Neuron (in vitro differentiated cells): ENCODE measurements around the gene HSD17B2.

ENCODE experiments used
- H2AFZ ChIP-seq: one replicate; pipeline ENCODE4 v1.6.1; 2013; ENCODE audit warnings: low read depth, mild to moderate bottlenecking, inconsistent platforms, low read length, moderate library complexity
- H3K27me3 ChIP-seq: one replicate; pipeline ENCODE4 v1.6.1; 2013; ENCODE audit warnings: low read length; ENCODE audit not compliant: insufficient read depth
- H3K36me3 ChIP-seq: one replicate; pipeline ENCODE4 v1.6.1; 2013; ENCODE audit warnings: low read length; ENCODE audit not compliant: insufficient read depth
- H3K4me1 ChIP-seq: one replicate; pipeline ENCODE4 v1.6.1; 2013; ENCODE audit warnings: low read length; ENCODE audit not compliant: insufficient read depth
- H3K4me3 ChIP-seq: 2 replicates; pipeline ENCODE4 v1.5.1; 2013; ENCODE audit warnings: mild to moderate bottlenecking, low read length, moderate library complexity
- H3K9me3 ChIP-seq: one replicate; pipeline ENCODE4 v1.6.1; 2013; ENCODE audit warnings: low read length

The HSD17B2 gene

GRCh38 chr16:82046541-82046940, 11.5 kb downstream of the HSD17B2 start:
- Histone ChIP-seq H3K4me3 (no peak overlapping the region), H3K36me3 (no peaks in the 10 kb centered on the region), H2AFZ (no peak overlapping the region), H3K27me3 (no peaks in the 10 kb centered on the region), H3K4me1 (peaks cover 5% of the 10 kb centered on the region), H3K9me3 (no peaks in the 10 kb centered on the region)

GRCh38 chr16:82046941-82047340, 11.9 kb downstream of the HSD17B2 start:
- H2AFZ ChIP-seq, result no peak overlapping the region

GRCh38 chr16:82047374-82047773, 12.3 kb downstream of the HSD17B2 start:
- H3K4me3 ChIP-seq, result no peak overlapping the region
- H2AFZ ChIP-seq, result no peak overlapping the region
- H3K9me3 ChIP-seq, result no peaks in the 10 kb centered on the region
- no peaks in the 10 kb centered on the region for H3K36me3 ChIP-seq
- H3K27me3 ChIP-seq, result no peaks in the 10 kb centered on the region
- H3K4me1 ChIP-seq, result peaks cover 5% of the 10 kb centered on the region

More at GRCh38 chr16:82046941-82047340, 11.9 kb downstream of the HSD17B2 start:
- Histone ChIP-seq H3K4me1 (peaks cover 5% of the 10 kb centered on the region), H3K9me3 (no peaks in the 10 kb centered on the region), H3K27me3 (no peaks in the 10 kb centered on the region), H3K36me3 (no peaks in the 10 kb centered on the region), H3K4me3 (no peak overlapping the region)

- no peaks in the 10 kb centered on the region for H3K9me3 ChIP-seq
- H3K4me3 ChIP-seq, result no peak overlapping the region
- H2AFZ ChIP-seq, result no peak overlapping the region
- no peaks in the 10 kb centered on the region for H3K27me3 ChIP-seq
- H3K36me3 ChIP-seq, result no peaks in the 10 kb centered on the region
- peaks cover 5% of the 10 kb centered on the region for H3K4me1 ChIP-seq
These were observed 12.7 kb downstream of the HSD17B2 start for GRCh38 chr16:82047787-82048186.

- H2AFZ ChIP-seq, result no peak overlapping the region
- H3K9me3 ChIP-seq, result no peaks in the 10 kb centered on the region
- H3K4me1 ChIP-seq, result peaks cover 5% of the 10 kb centered on the region
- H3K36me3 ChIP-seq, result no peaks in the 10 kb centered on the region
- H3K27me3 ChIP-seq, result no peaks in the 10 kb centered on the region
- no peak overlapping the region for H3K4me3 ChIP-seq
These were observed 14.4 kb downstream of the HSD17B2 start for GRCh38 chr16:82049484-82049883.

- no peaks in the 10 kb centered on the region for H3K27me3 ChIP-seq
- H3K36me3 ChIP-seq, result no peaks in the 10 kb centered on the region
- H3K4me3 ChIP-seq, result no peak overlapping the region
- no peaks in the 10 kb centered on the region for H3K9me3 ChIP-seq
- H2AFZ ChIP-seq, result no peak overlapping the region
- H3K4me1 ChIP-seq, result peaks cover 5% of the 10 kb centered on the region
These were observed 15.5 kb downstream of the HSD17B2 start for GRCh38 chr16:82050506-82050905.

GRCh38 chr16:82050909-82051357, 15.9 kb downstream of the HSD17B2 start:
- Histone ChIP-seq H3K4me3 (no peak overlapping the region), H3K9me3 (no peaks in the 10 kb centered on the region), H3K27me3 (no peaks in the 10 kb centered on the region), H3K36me3 (no peaks in the 10 kb centered on the region), H3K4me1 (peaks cover under 1% of the 10 kb centered on the region), H2AFZ (no peak overlapping the region)

GRCh38 chr16:82051656-82052055, 16.6 kb downstream of the HSD17B2 start:
- Histone ChIP-seq H3K9me3 (no peaks in the 10 kb centered on the region), H3K27me3 (no peaks in the 10 kb centered on the region), H3K4me1 (no peaks in the 10 kb centered on the region)

GRCh38 chr16:82055117-82055516, 20.1 kb downstream of the HSD17B2 start:
- H3K9me3 ChIP-seq, result no peaks in the 10 kb centered on the region
- no peak overlapping the region for H3K4me3 ChIP-seq
- no peak overlapping the region for H2AFZ ChIP-seq
- H3K4me1 ChIP-seq, result no peaks in the 10 kb centered on the region
- no peaks in the 10 kb centered on the region for H3K36me3 ChIP-seq
- no peaks in the 10 kb centered on the region for H3K27me3 ChIP-seq

More at GRCh38 chr16:82051656-82052055, 16.6 kb downstream of the HSD17B2 start:
- Histone ChIP-seq H3K36me3 (no peaks in the 10 kb centered on the region), H3K4me3 (no peak overlapping the region), H2AFZ (no peak overlapping the region)

GRCh38 chr16:82055728-82056549, 20.9 kb downstream of the HSD17B2 start:
- Histone ChIP-seq H3K27me3 (no peaks in the 10 kb centered on the region), H3K9me3 (no peaks in the 10 kb centered on the region), H3K4me3 (no peak overlapping the region), H3K4me1 (no peaks in the 10 kb centered on the region), H2AFZ (no peak overlapping the region), H3K36me3 (no peaks in the 10 kb centered on the region)

GRCh38 chr16:82056550-82056896, 21.5 kb downstream of the HSD17B2 start:
- Histone ChIP-seq H3K36me3 (no peaks in the 10 kb centered on the region), H3K4me3 (no peak overlapping the region), H3K4me1 (no peaks in the 10 kb centered on the region), H2AFZ (no peak overlapping the region), H3K9me3 (no peaks in the 10 kb centered on the region), H3K27me3 (no peaks in the 10 kb centered on the region)

- H3K36me3 ChIP-seq, result no peaks in the 10 kb centered on the region
- no peaks in the 10 kb centered on the region for H3K9me3 ChIP-seq
- H2AFZ ChIP-seq, result no peak overlapping the region
- H3K27me3 ChIP-seq, result no peaks in the 10 kb centered on the region
- H3K4me3 ChIP-seq, result no peak overlapping the region
- no peaks in the 10 kb centered on the region for H3K4me1 ChIP-seq
These were observed 24.3 kb downstream of the HSD17B2 start for GRCh38 chr16:82059161-82059982.

GRCh38 chr16:82059983-82060421, 24.9 kb downstream of the HSD17B2 start:
- no peaks in the 10 kb centered on the region for H3K36me3 ChIP-seq
- no peak overlapping the region for H2AFZ ChIP-seq
- no peak overlapping the region for H3K4me3 ChIP-seq
- no peaks in the 10 kb centered on the region for H3K27me3 ChIP-seq
- H3K4me1 ChIP-seq, result no peaks in the 10 kb centered on the region
- no peaks in the 10 kb centered on the region for H3K9me3 ChIP-seq
